ENCODE measurements around the gene BIRC7.

Gene BIRC7, protein sequence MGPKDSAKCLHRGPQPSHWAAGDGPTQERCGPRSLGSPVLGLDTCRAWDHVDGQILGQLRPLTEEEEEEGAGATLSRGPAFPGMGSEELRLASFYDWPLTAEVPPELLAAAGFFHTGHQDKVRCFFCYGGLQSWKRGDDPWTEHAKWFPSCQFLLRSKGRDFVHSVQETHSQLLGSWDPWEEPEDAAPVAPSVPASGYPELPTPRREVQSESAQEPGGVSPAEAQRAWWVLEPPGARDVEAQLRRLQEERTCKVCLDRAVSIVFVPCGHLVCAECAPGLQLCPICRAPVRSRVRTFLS

DNA sequence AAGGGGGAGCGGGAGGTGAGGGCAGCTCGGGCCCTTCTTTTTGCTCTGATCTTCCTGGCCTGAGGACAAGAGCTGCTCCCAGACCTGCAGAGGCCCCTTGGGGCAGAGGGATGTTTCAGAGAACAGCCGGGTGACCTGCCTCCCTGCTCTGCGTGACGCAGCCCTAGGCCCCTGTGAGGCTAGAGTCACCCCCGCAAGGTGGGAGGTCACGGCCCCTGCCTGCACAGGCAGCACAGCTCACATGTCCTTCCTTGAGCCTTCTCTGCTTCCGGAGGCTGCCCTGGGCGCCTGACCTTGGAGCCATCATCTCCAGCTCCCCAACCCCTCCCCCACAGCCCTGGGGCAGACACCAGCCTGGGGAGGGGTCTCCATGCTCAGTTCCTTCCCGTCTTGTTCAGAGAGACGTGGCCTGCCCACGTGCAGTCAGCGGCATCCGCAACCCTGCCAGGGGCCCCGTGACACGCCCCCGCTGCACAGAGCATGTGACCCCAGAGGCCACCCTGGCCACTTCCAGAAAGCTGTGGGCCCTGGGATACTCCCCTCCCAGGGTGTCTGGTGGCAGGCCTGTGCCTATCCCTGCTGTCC lies at the start of gene BIRC7:
TSS of gene BIRC7 (plus strand) at position 507 of the 585 bp plus-strand sequence. CDS start 192 bp downstream, outside the sequence.
- no peak for DNase-seq (ENCODE audit: low read depth)

DNA sequence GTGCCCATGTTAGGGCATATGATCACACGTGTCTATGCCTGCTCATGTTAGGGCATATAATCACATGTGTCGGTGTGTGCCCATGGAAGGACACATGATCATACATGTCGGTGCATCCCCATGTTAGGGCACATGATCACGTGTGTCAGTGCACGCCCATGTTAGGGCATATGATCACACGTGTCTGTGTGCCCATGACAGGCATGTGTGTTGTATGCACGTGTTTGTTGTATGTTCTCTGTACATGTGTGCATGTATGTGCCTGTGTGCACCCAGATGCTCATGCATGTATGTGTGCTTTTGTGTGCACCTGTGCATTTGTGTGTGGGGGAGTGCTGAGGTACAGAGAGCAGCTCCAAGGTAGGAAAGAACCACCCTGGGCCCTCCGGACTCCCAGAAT lies 49.6 kb upstream of the BIRC7 start:
- no peak for DNase-seq (ENCODE audit: low read depth)

DNA sequence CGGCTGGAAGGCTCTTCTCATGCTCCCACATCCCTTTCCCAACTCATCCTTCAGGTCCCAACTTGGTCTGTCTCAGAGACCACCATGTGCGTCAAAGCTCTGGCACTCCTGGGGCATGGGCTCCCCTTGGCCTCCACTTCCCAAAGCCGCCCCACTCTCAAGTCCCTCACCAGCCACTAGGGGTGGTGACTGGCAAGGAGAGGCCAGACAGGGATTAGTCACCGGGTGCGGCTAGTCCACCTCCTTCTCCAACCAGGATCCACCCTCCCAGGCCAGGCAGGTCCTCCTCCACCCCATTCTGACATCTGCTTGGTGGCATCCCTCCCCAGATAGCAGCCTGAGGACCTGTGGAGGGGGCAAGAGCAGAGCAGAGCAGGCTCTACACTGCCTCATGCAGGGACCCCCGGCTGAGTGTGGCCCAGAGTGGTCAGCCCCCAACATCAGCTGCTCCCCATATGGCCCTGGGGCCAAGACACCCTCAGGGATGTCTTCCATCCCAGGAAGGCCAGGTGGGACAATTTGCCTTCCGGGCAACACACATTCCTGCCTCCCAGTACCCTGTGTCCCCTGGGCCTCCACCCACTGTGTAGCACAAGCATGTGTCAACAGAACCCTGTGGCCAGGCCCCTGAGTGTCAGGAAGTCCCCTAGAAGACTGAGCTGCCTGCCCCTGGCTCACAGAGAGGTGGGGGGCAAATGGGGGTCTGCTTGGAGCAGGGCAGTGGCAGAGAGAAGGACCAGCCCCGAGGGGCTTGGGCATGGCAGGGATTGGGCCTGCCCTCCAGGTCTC lies 49.0 kb upstream of the BIRC7 start:
- DNase-seq (ENCODE audit: low read depth), result no peak

DNA sequence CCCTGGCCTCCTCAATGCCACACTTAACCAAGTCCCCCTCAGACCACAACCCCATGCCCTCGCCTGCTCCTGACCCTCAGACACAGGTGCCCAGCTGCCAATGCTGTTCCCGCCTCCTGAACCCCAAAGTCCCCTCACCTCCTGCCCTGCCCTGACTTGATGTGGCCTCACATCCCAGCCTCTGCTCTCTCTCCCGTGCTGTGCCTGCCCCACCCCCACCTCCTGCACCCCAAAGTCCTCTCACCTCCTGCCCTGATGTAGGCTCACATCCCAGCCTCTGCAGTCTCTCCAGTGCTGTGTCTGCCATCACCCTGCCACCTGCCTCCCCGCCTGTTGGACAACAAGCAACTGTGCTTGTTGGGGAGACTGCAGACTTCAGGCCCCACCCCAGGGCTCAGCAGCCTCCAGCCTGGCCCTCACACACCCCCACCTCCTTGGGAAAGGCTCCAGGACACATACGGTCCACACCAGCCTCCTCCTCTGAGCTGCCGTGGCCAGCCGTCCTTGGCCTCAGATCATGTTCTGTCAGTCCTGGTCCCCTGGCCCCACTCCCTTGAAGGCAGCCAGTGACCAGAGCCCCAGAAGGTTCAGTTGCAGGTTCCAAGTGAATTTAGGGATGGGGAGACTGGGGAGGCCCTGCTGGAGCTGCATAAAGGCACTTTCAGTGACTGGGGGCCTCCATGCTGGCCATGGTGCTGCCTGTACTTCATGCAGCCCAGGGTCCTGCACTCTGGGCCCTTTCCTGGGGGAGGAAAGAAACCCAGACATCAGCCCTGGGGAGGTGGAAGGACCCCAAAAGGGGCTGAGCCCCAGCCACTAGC lies 48.2 kb upstream of the BIRC7 start:
- DNase-seq (ENCODE audit: low read depth), result no peak

DNA sequence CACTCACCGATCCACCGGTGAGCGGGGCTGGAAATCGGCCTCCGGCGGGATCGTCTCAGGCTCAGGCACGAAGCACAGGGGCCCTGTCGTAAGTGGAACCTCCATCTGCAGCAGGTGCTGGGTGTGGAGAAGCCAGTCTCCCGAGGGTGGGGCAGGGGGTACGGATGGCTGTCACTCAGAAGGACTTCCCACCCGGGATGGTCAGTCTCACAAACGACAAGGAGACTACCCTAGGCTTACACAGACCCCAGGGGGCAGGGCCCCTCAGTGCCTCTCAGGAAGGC lies 47.6 kb upstream of the BIRC7 start:
- DNase-seq (ENCODE audit: low read depth), result no peak

DNA sequence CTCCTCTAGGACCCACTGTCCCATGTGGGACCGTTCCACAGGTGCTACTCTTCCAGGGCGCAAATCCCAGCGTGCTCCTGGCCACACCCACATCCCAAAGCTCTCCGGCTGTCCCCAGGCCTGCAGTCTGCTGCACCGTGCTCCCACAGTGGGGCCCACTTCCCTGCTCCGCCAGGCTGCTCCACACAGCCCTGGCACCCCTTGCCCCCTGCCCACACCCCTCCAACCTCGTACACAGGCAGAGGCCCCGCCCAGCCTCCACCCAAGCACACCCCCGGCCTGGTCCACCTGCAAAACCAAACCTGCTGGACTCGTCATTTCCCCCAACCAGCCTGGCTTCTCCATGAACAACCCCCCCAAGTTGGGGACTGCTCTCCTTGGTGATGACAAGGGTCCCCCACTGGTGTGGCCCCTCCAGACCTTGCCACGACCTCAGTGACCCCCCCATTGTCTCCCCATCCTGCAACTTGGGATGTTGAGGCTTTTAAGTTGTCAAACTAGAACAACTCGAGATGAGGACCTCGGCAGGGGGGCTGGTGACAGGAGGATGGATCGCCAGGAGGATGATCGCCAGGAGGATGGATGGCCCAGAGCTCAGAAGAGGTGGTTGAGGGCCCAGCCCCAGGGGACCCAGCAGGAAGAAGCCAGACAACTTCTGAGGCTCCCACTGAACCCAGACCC lies 46.9 kb upstream of the BIRC7 start:
- no peak for DNase-seq (ENCODE audit: low read depth)

DNA sequence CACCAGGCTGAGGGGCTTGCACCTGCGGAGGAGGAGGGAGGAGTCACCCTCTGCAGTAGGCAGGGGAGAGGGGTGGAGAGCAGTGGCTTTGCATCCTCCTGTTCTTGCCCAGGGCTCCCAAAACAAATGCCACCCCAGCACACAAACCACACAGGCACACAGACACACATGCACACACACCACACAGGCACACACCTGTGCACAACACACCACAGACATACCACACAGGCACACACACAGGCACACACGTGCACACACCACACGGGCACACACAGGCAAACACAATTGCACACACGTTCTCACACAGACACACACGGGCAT lies 46.4 kb upstream of the BIRC7 start:
- DNase-seq (ENCODE audit: low read depth), result no peak

DNA sequence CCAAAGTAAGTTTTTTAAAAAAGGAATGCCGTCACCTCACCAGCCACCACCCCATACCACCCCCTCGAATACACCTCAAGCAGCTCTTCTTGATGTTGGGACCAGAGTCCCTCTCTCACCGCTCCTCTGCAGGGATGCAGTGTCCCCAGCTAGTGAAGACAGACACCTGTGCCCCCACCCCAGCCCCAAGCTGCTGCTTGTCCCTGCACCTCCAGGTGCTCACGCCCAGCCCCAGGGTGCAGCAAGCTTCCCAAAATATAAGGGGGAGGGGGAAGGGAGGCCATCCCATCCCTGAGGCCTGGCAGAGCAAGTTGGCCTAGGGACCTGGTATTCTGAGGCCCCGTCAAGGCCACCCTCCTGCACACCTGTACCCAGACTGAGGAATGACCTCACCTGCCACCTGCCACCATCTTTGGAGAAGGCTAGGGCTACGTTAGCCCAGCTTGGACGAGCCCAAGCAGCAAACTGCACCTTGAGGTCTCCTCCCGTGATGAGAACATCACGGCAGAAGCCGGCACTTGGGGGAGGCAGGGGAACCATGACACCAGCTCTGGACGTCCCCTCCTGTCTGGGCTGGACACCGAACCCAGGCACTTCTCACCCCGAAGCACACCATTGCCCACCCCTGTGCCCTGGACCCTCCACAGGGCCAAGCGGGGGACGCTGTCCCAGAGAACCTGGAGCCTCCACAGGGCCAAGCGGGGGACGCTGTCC lies 45.7 kb upstream of the BIRC7 start:
- no peak for DNase-seq (ENCODE audit: low read depth)

DNA sequence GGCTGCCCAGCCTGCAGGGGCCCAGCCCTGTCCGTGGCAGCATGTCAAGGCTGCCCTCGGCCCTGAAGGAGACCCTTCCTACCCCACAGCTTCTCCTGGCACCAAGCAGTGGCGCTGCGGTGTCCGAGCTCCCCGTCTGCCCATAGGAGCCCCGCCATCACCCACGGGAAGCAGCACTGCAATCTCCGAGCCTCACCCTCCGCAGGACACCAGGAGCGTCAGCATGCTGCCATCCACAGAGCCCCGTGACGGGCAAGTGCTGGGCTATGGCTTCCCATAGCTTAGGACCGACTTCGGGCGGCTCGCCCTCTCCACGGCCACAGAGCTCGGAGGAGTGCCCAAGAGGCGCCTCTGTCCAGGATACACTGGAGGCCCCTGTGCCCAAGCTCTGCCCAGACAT lies 44.9 kb upstream of the BIRC7 start:
- DNase-seq (ENCODE audit: low read depth), result no peak

DNA sequence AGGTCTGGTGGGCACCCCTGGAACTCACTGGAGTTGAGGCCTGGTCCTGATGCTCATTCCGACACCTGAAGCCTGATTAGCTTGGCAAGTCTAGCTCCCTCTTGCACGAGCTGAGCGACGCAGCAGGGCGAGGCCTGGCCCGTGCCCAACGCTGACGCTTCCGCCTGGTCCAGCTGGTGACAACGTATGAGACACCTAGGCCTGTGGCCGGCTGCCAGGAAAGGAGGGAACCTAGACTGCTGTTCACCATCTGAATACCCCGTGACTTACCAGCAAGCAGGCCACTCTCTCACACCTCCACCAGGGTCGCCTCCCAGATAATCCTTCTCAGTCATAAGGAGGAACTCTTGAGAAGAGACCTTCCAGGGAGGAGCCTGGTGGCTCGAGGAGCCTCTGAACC lies 44.3 kb upstream of the BIRC7 start:
- no peak for DNase-seq (ENCODE audit: low read depth)

DNA sequence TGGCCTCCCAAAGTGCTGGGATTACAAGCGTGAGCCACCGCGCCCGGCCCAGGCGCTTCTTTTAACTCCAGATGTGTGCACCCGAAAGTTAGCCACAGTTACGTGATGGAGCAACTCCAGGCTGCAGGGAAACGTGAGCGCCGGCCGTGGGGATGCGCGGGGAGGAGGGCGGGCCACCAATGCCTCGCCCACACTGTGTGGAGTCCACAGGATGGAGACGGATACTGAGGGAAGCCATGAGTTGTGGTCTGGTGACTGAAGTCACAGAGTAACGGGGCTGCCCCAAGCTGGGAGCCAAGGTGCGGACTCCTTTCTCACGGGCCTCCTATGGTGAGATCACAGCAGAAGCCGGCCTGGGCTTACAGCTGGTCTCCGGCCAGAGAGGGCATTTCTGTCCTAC lies 43.0 kb upstream of the BIRC7 start:
- no peak for DNase-seq (ENCODE audit: low read depth)

DNA sequence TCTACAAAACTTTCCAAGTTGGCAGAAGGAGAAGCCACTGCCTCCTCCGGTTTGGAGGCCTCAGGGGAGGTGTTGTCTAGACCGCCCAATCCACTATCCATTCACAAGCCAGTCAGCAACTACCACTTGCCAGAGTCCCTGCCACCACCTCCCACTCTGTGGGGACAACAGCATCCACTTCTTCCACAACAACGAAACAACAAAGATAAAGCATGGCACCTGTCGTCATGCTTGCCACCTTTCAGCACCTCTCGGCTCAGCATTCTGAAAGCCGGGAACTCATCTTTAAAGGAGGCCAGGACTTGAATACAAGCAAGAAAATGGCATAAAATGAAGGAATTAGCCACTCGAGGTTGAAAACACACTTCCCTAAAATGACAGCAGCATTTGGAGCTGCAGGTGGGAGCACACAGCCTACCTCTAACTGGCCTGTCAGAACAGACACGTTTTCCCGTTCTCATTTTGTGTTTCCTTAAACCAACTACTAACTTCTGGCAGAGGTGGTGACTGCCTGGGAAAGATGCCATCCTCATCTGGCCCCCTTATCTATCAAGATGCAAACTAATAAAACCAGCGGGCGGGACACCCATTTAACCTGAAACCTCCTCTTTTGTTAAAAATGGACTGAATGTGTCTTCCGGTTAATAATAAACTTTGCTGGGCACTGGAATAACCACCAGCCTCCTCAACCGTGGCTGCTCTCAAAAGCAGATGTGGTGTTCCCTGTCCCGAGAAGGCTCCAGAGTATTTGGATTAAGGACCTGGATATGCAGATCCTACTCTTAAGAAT lies 41.5 kb upstream of the BIRC7 start:
- no peak for DNase-seq (ENCODE audit: low read depth)

DNA sequence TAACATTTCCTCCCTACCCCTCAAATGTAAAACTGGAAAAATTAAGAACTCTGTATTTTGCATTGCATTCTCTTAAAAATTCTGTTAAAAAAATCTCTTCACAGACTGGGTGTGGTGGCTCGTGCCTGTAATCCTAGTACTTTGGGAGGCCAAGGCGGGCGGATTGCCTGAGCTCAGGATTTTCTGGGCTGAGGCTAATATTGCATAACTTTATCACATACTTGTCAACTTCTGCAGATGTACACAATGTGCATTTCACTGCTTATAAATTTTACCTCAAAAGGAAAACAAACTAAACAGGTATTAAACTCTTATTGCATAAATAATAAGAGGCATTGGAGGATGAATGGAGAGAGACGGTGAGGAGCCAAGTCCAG lies 40.9 kb upstream of the BIRC7 start:
- DNase-seq (ENCODE audit: low read depth), result no peak

DNA sequence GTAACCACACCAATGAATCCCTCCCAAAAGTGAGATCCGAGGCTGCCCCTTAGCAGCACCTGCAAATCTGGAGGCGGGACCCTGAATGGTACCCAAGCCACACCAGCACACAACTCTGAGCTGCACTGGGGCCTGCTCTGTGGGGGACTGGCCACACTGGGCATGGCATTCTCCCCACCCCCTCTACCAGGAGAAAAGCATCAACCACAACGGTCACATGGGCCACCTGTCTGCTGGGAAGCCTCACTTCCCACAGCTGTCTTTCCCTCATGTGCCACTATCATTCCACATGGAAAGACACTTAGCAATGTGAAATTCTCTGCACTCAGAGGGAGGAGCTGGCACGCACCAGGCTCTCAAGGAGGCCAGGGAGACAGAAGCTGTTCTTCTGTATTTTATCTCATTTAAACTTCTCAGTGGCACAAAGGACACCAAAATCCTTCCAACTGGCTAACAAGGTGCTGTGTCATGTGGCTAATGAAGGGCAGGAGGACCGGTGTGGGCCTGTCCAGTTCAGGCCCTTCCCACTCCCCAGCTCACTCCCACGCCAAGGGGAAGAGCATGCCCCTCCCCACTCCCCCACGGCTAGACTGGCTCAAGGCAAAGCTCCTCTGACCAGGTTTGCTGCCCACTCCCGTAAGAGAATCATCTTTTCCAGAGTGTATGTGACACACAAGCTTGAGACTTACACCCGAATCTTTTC lies 38.8 kb upstream of the BIRC7 start:
- no peak for DNase-seq (ENCODE audit: low read depth)

DNA sequence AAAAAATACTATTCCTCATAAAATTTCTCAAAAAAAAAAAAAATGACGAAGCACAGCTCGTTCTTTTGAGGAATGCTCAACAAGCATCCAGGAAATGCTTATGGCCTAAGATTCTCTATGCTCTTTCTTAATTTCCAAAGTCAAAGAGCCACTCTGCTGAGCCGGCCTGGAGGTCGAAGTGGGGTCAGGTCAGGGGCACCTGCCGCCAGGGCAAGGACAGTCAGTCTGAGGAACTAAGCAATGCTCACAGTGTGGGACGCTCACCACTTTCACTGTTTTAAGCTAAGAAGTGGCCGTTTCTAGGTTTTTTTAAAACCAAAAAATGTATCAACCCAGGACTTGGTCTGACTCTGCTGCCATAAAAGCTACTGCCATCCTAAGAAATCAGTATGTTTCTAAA lies 37.1 kb upstream of the BIRC7 start:
- no peak for DNase-seq (ENCODE audit: low read depth)

DNA sequence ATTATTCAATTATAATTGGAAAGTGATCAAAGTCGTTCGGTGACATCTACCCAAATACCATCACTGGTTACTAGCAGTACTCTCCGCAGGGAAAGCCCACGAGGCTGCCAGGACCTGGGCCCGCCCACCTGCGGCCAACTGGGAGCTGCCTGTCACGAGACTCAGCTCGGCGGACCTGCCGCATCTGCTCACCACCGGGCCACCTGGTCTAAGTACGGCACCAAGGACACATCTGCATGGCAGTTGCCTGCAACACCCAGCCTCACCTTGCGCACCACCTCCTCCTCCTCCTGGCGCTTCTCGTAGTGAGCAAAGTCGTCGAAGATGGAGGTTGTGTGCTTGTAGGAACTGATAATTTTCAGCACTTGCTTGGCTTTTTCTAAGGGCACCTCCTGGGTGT lies 33.7 kb upstream of the BIRC7 start:
- DNase-seq (ENCODE audit: low read depth), result no peak

DNA sequence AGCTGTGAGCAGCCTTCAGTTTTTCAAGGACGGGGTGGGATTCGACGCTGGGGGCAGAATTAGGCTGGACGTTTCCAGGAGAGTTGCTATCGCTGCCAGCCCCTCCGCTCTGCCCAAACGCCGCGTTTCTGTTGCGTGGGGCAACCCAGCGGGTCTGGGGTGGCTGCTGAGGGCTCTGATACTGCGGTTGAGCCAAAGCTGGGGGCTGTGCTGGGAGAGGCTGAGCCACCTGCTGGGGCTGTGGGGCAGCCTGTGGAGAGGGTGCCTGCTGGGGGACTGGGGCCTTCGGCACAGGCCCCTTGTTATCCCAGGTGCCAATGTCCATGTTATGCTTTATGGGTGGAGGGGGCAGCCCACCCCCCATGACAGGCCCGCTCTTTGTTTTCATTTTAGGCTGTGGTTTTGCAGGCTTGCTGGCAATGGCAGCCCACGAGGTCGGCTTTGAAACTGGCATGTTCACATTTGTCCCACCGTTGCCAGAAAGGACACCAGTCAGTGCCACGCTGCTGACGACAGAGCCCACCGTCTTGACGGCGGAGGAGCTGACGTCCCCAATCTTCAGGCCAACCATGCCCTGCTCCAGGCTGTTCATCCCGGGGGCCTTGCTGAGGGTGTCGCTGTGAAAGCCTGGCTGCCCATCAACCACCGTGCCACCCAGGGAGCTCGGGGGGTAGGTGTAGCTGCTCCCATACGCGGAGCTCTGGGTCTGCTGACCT lies 32.7 kb upstream of the BIRC7 start:
- DNase-seq (ENCODE audit: low read depth), result no peak

DNA sequence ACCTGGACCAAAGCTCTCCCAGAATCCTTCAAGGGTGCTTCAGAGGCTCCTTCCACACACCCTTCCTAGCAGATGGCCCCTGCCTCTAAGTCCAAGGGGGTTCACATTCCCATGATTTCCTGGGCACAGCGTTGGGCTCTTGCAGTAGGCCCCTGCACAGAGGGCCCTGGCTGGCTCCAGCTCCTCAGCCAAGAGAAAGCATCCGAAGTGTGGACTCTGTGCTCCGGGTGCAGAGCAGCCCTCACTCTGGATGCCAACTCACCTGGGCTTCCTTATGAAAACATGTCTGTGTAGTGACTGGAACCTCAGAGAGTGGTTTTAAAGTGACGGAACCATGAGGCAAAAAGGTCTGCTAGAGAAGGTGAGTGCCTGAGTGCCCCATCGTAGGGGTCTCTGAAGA lies 31.3 kb upstream of the BIRC7 start:
- no peak for DNase-seq (ENCODE audit: low read depth)

DNA sequence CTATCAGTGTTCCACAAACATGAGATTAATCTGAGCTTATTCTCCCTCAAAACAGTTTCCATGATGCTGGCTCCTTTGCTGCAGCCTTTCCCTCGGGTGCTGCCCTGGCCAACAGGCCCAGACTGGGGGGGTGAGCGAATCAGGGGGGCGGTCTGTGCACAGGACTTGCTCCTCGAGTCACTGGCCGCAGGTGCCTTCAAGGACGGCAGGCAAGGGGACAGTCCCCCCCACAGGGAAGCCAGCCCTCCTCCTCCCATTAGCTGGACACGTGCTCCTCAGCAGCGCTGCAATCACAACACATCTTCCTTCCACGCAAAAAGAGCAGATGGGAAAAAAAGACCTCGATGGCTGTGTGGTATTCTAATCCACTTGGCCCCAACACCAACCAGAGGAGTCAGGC lies 29.8 kb upstream of the BIRC7 start:
- DNase-seq (ENCODE audit: low read depth), result no peak

DNA sequence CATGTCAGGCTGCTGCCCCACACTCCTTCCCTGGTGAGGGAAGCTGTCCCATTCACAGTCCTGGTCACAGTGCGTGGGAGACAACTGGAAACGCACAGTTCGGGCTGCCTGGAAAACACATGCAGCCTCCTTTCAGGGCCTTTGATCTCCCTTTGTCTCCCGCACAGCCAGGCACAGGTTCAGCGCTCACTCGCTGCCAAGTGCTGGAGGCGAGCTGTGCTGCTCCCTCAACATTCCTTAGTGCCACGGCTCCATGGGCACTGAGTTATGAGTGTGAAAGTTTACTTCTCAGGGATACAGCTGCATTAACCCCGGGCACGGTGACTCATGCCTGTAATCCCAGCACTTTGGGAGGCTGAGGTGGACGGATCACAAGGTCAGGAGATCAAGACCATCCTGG lies 28.8 kb upstream of the BIRC7 start:
- peak; percentile 23 for DNase-seq (ENCODE audit: low read depth)
